IMR-90 (cell line): Measurements from ENCODE around the gene GATAD2A.

ENCODE experiments used
- CEBPB ChIP-seq: IDR thresholded peaks from 2 replicates; pipeline ENCODE4 v1.6.1; 2012; ENCODE audit warnings: low read depth, low read length, improper control_type of control experiment
- CTCF ChIP-seq: conservative IDR thresholded peaks from 2 replicates; pipeline ENCODE4 v1.5.1; 2012; ENCODE audit warnings: mild to moderate bottlenecking, low read depth, low read length, improper control_type of control experiment
- FOS ChIP-seq: fragments of 150-350 bp; IDR thresholded peaks from 2 replicates; pipeline ENCODE4 v1.6.1; 2016; ENCODE audit warnings: low read depth, low read length
- MAFK ChIP-seq: IDR thresholded peaks from 2 replicates; pipeline ENCODE4 v1.6.1; 2012; ENCODE audit warnings: low read depth, low read length, improper control_type of control experiment
- MXI1 ChIP-seq: IDR thresholded peaks from 2 replicates; pipeline ENCODE4 v1.6.1; 2012; ENCODE audit warnings: low read depth, mild to moderate bottlenecking, low read length, moderate library complexity, borderline replicate concordance
- POLR2A ChIP-seq: IDR thresholded peaks from 2 replicates; pipeline ENCODE4 v1.6.1; 2012; ENCODE audit warnings: mild to moderate bottlenecking, low read depth, low read length

DNA sequence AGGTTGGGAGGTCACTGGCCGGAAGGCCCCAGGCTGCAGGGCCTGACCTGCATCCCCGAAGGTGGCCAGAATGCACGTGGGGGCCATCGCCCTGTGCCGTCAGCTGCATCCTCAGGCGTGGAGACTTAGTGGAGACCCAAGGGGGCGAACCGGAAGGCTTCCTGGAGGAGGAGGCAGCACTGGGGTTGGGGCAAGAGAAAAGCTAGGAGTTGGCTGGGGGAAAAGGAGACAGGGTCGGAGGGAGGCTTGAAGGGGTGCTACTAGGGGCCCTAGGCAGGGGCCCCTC, 121.8 kb downstream of the GATAD2A start:
- TF ChIP-seq CTCF (no peak), FOS (no peak), MXI1 (no peak), POLR2A (no peak), MAFK (no peak), CEBPB (no peak)
